M059J (cell line): Measurements from ENCODE around the gene NHLRC2. TPM values are rescaled to one million over a fixed set of nuclear protein-coding genes. Genes with fewer than 3 reads are reported as not detected.
"Not testable (repeated sequence)": the region's sequence is repeated elsewhere in the genome, so short reads cannot be mapped to it uniquely, and the experiment has no call there.

Experiments used
- DNase-seq: peaks from one replicate; pipeline ENCODE4 v3.0.0-alpha.2; 2012; ENCODE audit warnings: low read depth
- total RNA-seq: library from RNA; depleted of rRNA; stranded (reverse); fragments of >200 nt; shearing (Covaris generic); gene quantifications from 2 replicates; pipeline ENCODE4 v1.2.3, GENCODE V29; 2014

The NHLRC2 gene
- total RNA-seq, 1 experiment from 2014 or later = 9.3 TPM

DNA sequence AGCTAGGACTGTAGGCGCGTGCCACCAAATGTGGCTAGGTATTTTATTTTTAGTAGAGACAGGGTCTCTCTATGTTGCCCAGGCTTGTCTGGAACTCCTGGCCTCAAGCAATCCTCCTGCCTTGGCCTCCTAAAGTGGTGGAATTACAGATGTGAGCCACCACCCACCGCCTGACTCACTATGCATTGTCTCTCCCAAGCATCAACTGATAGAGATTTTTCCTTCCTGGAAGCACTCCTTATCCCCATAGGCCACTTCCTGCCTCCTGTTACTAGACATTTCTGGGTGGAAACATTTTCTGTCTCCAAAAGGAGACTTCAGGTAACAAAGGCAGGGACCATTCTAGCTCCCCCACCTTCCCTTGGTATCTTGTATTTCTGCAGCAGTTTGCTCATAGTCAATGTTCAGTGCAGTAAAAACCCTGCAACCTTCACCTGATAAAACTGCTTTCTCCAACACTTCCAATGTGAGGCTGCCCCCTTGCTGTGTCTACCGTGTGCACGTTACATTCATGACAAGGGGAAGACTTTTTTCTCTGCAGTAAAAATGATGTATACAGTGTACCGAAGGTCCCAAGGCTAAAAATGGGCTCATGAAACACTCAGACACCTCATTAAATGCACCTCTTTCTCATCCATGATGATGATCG lies 84.9 kb downstream of the NHLRC2 start:
- DNase-seq = no peak

DNA sequence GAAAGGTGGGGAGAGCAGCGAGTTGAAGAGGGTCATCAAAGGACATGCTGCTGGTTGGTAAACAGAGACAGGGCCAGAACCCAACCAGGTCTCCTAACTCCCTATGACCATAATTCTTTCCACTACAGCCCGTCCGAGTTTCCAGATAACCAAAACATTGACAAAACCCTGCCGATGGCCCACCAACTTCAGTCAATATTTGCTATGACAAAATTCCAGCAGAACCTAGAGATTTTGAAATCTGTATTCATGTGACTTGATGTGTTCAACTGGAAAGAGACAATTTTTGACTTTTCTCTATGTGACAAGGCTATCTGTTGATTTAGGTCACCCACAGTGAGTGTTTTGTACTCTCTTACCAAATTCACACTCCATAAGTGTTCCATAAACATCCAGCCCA lies 86.7 kb downstream of the NHLRC2 start:
- DNase-seq = no peak

DNA sequence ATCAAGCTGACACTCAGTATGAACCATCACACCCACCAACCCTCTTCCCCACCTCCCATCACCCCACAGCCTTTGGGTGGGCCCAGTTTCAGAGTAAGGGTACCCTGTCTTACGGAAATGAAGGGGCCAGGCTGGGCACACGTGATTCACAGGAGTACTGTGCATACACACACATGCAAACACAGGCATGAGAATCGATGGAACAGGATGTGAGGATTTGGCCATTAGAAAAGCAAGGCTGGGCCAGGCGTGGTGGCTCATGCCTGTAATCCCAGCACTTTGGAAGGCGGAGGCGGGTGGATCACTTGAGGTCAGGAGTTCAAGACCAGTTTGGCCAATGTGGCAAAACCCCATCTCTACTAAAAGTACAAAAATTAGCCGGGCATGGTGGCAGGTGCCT lies 88.7 kb downstream of the NHLRC2 start:
- not testable (repeated sequence) for DNase-seq

DNA sequence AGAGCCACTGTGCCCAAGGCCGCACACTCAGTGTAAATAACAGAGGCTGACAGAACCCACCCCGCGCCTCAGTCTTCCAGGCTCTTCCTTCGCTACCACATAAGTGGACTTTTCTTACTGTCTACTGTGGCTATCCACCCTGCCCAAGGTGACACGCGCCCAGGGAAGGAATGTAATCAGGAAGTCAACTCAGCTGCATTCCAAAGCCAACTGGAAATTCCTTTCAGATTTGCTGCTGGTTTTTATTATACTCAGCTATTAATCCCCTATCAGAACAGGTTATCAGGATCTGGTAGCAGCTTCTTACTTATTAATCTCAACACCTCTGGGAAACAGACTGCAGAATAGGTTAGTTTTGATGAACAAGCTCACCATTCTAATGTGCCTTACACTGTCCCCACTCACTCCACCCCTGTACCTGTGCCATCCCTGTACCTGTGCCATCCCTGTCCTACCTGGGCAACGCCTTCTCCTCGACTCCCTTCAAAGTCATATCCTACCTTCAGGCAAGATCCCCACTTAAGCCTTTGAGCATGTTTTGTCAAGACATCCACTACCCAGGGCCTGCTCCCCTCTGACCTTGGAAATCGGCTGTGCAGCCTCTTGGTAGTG lies 90.7 kb downstream of the NHLRC2 start:
- peak; percentile 76 for DNase-seq

DNA sequence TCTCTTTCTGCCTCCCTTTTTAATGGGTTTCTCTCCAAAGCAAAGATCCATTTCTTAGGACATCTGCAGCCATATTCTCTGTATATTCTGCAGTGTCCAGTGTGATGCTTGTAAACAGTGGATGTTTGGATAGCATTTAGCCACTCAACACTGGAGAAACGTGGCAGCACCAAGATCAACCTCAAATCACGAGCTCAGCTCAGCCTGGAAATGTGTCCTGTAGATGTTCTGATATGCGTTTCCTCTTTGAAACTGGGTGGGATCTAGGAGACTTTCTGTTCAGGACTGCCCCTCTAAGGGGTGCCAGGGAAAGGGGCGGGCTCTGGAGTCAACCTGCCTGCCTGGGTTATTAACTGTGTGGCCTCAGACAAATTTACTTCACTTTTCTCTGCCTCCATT lies 91.2 kb downstream of the NHLRC2 start:
- no peak for DNase-seq

DNA sequence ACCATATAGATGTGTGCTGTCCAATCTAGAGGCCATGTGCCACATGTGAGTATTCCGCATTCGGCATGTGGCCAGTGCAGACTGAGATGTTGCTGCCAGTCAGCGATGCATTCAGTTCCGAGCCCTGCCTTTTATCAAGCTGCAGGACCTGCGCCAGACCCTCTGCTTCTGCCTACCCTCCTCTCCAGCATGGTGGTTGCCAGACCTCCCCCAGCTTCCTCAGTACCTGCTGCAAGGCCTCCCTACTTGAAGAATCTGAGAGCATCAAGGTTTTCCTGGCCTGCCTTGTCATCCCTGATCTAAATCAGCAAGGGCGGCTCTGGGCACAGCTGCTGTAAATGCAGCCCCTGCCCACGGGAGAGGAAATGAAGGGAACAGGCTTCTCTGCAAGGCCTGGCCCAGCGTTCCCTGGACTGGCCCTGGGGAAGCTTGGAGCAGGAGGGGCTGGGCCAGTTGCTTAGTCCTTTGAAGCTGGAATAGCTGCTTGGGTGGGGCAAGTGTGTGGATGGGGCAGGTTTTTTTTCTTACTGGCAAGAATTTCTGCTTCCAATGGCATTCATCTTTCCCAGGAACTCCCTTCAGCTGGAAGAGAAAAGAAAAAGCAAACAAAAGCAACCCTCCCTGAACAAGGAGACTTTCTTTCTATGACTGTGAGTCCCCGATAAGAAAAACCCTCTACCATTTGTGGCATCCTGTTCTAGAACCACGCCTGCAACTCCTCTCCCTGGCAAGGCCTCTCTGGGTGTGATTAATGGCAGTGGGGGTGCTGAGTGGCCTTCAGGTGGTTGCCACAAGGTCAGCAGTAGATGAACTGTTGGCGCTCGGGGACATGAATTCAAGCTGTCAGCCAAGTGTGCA lies 93.0 kb downstream of the NHLRC2 start:
- peak; percentile 62 for DNase-seq

DNA sequence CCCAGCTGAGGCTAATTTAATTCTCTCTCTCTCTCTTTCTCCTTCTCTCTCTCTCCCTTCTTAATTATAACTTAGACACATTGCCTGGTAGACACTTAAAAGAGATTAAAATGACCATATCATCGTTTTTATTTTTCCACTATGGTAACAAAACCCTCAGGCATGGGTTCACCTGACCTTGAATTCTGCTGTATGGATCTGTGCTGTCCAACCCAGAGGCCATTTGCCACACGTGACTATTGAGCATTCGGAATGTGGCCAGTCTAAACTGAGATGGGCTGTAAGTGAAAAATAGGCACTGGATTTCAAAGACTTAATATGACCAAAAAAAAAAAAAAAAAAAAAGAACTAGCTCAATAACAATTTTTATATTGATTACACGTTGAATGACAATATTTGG lies 93.6 kb downstream of the NHLRC2 start:
- no peak for DNase-seq

DNA sequence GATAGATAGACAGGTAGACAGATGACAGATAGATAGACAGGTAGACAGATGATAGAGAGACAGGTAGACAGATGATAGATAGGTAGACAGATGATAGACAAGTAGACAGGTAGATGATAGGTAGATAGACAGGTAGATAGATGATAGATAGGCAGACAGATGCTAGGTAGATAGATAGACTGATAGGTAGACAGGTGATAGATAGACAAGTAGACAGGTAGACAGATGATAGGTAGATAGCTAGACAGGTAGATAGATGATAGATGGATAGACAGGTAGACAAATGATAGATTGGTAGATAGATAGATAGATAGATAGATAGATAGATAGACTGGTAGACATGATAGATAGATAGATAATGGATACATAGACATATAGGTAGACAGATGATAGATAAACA lies 95.8 kb downstream of the NHLRC2 start:
- no peak for DNase-seq

DNA sequence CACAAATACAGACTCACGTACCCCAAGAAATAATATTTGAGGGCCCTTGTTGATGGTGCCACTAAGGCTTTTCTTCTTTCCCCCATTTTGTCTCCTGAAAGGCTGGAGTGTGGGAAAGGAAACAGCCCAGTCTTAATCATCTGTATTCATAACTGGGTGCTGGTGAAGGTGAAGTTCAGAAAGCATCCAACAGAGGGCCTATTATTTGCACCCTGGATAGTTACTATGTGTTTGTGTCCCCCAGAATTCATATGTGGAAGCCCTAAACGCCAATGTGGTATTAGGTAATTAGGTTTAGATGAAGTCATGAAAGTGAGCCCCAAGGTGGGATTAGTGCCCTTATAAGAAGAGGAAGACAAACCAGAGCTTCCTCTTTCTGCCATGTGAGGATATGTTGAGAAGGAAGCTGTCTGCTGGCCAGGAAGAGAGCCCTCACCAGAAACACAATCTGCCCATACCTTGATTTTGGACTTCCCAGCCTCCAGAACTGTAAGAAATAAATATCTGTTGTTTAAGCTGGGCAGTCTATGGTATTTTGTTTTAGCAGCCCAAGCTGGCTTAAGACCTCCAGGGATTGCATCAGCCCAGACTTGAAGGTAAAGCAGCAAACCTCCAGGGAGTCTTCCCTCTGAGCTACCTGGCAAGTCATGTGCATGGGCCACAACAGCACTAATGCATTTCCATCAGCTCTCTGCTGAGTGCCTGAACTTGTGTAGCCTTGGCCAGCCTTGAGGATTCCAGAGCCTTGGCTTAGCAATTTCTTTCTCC lies 99.2 kb downstream of the NHLRC2 start:
- no peak for DNase-seq

DNA sequence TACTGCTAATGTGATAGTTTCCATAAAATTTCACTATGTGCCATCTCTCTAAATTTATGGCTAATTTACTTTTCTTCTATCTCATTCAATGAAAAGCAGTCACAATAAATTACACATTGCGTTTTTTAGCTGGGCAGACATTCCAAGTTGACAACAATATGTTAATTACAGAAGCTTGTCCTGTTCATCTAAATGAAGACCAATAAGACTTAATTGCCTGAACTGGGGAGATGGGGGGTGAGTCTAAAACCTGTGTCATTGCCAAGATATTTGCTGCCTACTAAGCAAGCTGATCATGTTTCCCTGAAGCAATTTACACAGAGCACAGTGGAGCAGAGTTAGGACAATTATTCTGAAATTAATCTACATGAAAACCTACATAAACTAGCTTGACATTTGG lies 99.9 kb downstream of the NHLRC2 start:
- no peak for DNase-seq

DNA sequence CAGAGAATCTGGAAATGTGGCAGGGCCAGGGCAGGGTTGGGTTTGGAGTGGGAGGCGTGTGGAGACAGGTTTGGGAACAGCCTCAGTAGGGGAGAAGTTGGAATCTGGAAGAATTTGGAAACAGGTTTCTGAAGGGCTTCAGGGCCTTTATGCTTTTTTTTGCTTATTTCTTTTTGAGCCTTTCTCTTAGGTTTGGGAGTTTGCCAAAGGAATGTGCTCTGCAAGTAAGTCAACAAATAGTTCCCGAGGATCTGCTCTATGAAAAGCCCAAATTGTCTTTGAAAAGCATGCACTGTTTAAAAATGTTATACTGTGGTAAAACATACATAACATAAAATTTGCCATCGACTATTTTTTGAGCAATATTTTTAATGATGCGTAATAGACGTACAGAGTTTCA lies 102.6 kb downstream of the NHLRC2 start:
- DNase-seq = peak; percentile 74

DNA sequence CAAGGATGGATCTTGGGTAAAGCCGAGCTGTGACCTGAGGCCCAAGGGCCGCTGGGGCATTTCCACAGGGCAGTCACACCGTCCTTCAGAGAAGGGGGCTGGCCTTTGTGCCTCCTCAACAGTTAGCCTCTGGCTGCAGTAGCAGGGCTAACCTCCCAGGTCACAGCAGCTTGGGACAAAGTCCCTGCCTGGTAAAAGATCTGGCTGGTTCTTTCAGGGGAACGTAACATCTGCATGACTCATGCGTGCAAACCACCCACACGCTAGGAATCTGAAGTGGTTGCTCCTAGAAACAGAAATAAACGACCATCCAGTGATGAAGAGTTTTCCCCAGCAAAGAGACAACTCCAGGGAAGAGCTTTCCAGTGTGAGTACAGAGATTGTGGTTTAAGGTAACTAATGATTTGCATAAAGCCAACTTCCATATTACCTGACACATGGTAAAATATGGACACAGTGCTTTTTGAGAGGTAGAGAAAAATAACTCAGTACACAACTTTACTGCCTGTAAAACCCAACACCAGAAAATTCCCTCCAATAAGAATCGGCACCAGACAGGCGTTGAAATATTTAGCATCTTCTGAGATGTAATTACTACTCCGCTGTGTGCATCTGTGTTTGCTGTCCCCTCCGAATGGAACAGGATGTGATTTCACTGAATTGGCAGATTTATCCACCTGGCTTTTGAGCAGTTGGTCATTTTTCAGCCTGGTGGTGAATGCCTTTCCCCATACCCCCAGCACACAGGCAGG lies 104.3 kb downstream of the NHLRC2 start:
- peak; percentile 96 for DNase-seq

DNA sequence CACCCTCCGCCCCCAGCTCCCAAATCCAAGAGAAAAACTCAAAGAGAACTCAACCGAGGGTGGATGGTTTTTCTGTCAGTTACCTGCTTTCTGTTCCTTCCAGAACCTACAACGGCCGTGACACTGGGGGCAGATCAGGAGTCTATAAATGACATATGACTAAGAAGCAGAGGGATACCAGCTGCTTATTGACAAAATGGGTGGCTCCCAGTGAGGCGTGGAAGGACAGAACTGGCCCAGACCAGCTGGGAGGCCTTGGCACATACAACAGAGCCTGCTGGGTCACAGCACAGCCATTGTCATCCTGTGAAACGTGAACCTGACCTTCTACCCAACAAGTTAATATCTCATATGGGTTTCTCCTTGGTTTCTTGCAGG lies 104.9 kb downstream of the NHLRC2 start:
- DNase-seq = peak; percentile 8

DNA sequence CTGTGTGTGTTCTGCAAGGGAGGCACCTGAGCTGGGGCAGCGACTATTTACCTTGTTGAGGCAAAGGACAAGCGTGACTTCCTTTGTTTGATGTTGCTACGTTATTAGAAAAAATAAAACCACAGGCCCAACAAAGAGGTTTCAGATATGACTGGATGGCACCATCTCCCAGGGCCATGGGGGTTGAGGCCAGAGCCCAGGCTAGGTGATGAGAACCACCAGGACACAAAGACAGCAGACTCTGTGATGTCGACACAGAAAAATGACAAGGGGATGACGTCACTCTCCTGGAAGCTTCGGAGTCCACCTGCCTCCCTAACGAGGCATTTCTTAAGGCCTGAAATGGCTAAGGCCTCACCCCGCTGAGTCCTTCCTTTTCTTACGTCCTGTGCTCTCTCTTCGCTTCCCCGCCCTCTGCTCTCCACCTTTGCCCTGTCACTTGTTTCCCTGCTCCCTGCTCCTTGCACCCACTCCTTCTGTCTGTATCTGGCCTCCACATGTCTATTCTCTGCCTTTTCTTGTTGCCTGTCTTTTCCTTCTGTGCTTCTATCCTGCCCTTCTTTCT lies 106.2 kb downstream of the NHLRC2 start:
- DNase-seq = peak; percentile 58

DNA sequence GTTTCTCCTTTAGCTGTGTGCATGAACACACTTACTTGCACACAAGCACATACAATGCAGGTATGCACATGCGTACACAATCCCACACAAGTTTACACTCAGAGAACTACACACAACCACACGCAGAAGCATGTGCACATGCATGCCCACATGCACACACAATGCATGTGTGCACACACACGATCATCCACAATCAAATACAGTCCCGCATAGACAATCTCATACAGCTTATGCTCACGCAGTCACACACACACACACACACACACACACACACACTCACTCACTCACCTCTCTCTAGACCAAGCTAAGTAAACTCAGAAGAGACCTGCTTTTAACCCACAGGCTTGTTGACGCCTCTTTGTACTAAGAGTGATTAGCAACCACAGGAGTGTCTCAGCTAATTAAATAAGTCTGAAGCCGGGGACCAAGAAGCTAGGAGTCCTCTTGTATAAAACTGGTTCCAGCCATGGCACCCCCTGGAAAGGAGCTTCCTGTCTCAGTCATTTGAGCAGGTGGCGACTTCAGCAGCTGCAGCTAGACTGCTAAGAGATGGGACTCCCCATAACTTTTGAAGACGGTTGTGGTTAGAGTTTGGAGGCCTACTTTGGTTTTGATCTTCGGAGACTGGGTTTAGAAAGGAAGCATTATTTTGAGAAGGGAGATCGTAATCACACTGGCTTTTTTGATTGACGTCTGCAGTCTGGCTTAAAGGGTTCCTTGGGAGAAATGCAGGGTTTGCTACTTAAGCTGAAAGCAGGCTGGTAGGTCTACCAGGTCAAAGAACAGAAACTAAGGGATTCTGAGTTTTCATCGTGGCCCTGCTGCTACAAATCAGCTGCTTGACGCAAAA lies 106.9 kb downstream of the NHLRC2 start:
- DNase-seq = no peak

DNA sequence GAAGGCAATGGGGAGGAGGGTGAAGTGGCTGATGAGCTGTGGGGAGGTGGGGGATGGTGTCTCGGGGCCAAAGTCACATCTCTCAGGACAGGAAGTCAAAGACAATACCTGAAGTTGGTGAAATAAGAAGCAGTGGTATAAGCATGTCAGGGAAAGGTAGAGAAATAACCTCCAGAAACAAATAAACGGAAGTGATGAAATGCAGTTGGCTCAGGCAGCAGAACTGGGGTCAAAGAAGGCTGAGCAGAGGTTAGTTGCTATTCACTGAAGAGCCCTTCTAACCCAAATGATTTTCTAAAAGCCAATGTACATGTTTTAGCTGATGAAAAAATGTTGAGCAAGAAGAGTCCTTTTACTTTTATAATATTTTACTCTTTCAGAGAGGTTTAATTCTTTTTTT lies 110.6 kb downstream of the NHLRC2 start:
- DNase-seq = no peak

DNA sequence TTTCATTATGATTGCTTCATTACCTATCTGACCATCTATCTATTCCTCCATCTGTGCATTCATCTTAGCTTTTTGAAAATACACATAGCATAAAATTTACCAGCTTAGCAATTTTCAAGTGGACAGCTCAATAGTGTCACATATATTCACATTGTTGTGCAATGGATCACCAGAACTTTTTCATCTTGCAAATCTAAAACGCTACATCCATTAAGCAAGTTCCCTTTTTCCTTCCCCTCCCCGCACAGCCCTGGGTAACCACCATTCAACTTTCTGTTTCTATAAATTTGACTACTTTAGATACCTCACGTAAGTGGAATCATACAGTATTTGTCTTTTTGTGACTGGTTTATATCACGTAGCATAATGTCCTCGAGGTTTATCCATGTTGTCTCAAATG lies 111.2 kb downstream of the NHLRC2 start:
- DNase-seq = no peak
